Measurements from ENCODE around the gene CAMTA1.

Gene CAMTA1

DNA sequence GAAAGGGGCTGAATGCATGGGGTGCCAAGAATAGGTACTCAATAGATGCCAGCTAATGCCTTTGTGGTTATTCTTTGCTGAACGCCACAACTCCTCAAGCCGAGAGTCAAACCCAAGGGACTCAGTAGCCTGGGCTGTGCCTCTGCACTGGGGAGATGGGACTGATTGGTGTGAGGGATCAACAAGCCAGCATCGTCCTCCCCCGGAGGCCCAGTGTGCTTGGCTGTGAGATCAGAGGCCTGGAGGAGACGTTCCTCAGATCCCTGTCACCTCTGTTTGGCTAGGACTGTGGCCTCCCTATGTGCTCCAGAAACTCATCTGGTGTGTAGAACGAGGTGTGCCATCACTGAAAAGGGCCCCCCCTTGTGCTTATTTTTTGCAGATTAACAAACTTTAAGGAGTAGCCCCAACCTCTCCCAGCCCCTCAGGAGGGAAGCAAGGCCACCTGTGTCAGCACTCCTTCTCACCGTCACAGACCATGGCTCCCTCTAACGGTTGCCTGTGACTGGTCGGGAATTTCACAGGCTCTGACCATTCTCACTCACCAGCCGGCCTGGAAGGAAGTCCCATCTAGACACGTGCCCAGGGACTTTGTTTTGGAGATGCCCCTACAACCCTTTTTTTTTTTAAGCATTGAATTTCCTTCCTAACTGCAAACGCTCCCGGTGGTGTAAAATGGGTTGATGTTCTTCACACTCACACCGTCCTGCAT, 791.8 kb downstream of the CAMTA1 start:
- H3K27ac ChIP-seq (ENCODE audit: low read depth, low read length) = no peak overlapping the region
- peaks cover 3 to 11% (median 8%) of the 10 kb centered on the region in 5 donors for H3K4me1 ChIP-seq (ENCODE audit: control insufficient read depth in 5 of 5, insufficient read depth in 5 of 5, low read length in 5 of 5)
- no peaks in the 10 kb centered on the region for H3K36me3 ChIP-seq (ENCODE audit: control insufficient read depth in 5 of 5, insufficient read depth in 5 of 5, low read length in 5 of 5)
- H3K4me3 ChIP-seq (ENCODE audit: low read depth in 1 of 5, low read length in 5 of 5) = no peak overlapping the region
- H3K9me3 ChIP-seq (ENCODE audit: control insufficient read depth in 5 of 5, low read length in 5 of 5) = no peaks in the 10 kb centered on the region
- H3K27me3 ChIP-seq (ENCODE audit: control insufficient read depth in 5 of 5, insufficient read depth in 4 of 5, low read length in 5 of 5) = peaks cover 7 to 27% (median 22%) of the 10 kb centered on the region in 5 donors
- no peak overlapping the region for H3K9ac ChIP-seq (ENCODE audit: low read length in 5 of 5)

DNA sequence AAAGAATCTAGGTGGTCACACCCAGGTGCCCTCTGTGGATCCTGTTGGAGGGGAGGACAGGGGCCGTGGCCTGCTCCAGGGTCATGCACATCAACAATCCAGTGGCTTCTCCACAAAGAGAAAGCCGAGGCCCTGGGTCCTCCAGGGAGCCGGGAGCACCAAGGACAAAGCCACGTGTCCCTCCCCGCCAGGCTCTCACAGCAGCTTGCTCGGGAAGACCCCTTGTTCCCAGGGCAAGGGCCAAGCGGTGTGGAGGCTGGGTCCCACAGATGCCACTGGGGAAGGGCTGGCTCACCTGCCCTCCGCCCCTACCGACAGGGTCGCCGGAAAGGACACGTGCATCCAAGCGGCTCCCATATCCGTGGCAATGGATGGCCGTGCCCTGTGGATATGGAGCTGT, 793.0 kb downstream of the CAMTA1 start:
- Histone ChIP-seq H3K4me3 (ENCODE audit: low read depth in 1 of 5, low read length in 5 of 5) (no peak overlapping the region), H3K36me3 (ENCODE audit: control insufficient read depth in 5 of 5, insufficient read depth in 5 of 5, low read length in 5 of 5) (no peaks in the 10 kb centered on the region), H3K9ac (ENCODE audit: low read length in 5 of 5) (no peak overlapping the region), H3K27ac (ENCODE audit: low read depth, low read length) (no peak overlapping the region), H3K27me3 (ENCODE audit: control insufficient read depth in 5 of 5, insufficient read depth in 4 of 5, low read length in 5 of 5) (peaks cover 7 to 28% (median 24%) of the 10 kb centered on the region in 5 donors), H3K9me3 (ENCODE audit: control insufficient read depth in 5 of 5, low read length in 5 of 5) (peaks cover 0 to 3% (median 0%) of the 10 kb centered on the region in 5 donors), H3K4me1 (ENCODE audit: control insufficient read depth in 5 of 5, insufficient read depth in 5 of 5, low read length in 5 of 5) (peaks cover 3 to 11% (median 8%) of the 10 kb centered on the region in 5 donors)

DNA sequence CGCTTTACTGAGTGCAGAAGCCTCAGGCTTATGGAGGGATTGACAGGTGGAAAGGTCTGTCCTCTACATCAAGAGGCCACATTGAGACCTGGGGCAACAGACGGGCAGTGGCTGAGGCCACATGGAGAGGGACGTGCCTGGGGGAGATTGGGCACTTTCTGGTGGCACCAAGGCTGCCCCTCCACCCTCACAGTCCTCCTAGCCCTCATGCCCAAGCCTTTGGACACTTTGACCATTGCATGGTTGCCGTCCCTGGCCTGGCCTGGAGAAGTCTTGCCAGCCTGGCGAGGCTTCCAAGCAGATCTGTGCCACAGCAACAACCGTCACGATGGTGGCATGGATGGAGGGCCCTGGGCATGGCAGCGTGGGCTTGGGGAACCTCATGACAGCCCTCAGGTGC, 793.8 kb downstream of the CAMTA1 start:
- no peaks in the 10 kb centered on the region for H3K36me3 ChIP-seq (ENCODE audit: control insufficient read depth in 5 of 5, insufficient read depth in 5 of 5, low read length in 5 of 5)
- peaks cover 0 to 3% (median 0%) of the 10 kb centered on the region in 5 donors for H3K9me3 ChIP-seq (ENCODE audit: control insufficient read depth in 5 of 5, low read length in 5 of 5)
- H3K4me1 ChIP-seq (ENCODE audit: control insufficient read depth in 5 of 5, insufficient read depth in 5 of 5, low read length in 5 of 5) = peaks cover 3 to 11% (median 8%) of the 10 kb centered on the region in 5 donors
- H3K4me3 ChIP-seq (ENCODE audit: low read depth in 1 of 5, low read length in 5 of 5) = no peak overlapping the region
- H3K9ac ChIP-seq (ENCODE audit: low read length in 5 of 5) = no peak overlapping the region
- peaks cover 7 to 27% (median 22%) of the 10 kb centered on the region in 5 donors for H3K27me3 ChIP-seq (ENCODE audit: control insufficient read depth in 5 of 5, insufficient read depth in 4 of 5, low read length in 5 of 5)
- no peak overlapping the region for H3K27ac ChIP-seq (ENCODE audit: low read depth, low read length)

DNA sequence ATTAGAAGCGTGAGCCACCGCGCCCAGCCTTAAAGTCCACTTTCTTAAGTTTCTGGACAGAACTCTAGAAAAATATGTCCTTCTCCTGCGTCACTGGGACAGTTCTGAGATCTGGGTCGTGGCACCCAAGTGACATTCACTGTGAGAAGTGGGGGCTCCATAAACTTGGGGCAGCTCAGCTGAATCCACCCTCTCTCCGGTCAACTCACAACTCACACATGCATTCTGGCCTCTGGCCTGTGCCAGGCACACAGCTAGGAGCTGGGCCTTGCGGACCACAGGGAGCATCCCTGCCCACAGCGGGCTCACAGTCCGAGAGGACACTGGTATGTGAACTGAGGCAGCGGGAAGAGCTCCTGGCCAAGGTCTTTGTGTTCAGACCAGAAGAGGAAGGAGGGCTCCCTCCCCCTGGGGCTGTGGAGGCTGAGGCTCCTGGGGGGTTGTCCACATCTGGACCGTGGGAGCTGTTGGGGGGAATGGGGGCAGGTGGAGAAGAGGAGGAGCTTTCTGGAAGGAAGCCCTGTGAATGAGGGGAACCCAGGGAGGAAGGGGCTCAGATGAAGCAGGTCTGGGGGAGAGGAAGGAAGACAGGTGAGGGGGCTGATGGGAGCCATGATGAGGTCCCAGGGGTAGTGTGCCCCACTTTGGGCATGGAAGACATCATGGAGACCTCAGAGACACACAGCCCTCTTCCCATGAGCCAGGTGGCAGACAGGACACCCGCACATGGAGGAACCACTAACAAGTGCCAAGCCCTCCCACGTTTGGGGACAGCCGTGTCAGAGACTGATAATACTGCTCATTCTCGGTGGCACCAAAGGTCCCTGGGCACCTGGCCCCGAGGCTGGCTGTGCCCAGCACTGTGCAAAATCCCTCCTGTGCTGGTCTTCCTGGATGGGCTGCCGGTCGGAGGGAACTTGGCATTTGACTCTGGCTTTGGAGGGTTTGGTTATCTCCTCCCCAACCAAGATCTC, 794.9 kb downstream of the CAMTA1 start:
- Histone ChIP-seq H3K9me3 (ENCODE audit: control insufficient read depth in 5 of 5, low read length in 5 of 5) (peaks cover 0 to 3% (median 0%) of the 10 kb centered on the region in 5 donors), H3K36me3 (ENCODE audit: control insufficient read depth in 5 of 5, insufficient read depth in 5 of 5, low read length in 5 of 5) (no peaks in the 10 kb centered on the region), H3K27me3 (ENCODE audit: control insufficient read depth in 5 of 5, insufficient read depth in 4 of 5, low read length in 5 of 5) (peaks cover 7 to 21% (median 12%) of the 10 kb centered on the region in 5 donors), H3K27ac (ENCODE audit: low read depth, low read length) (no peak overlapping the region), H3K4me1 (ENCODE audit: control insufficient read depth in 5 of 5, insufficient read depth in 5 of 5, low read length in 5 of 5) (peaks cover 3 to 11% (median 8%) of the 10 kb centered on the region in 5 donors), H3K9ac (ENCODE audit: low read length in 5 of 5) (no peak overlapping the region), H3K4me3 (ENCODE audit: low read depth in 1 of 5, low read length in 5 of 5) (no peak overlapping the region)

DNA sequence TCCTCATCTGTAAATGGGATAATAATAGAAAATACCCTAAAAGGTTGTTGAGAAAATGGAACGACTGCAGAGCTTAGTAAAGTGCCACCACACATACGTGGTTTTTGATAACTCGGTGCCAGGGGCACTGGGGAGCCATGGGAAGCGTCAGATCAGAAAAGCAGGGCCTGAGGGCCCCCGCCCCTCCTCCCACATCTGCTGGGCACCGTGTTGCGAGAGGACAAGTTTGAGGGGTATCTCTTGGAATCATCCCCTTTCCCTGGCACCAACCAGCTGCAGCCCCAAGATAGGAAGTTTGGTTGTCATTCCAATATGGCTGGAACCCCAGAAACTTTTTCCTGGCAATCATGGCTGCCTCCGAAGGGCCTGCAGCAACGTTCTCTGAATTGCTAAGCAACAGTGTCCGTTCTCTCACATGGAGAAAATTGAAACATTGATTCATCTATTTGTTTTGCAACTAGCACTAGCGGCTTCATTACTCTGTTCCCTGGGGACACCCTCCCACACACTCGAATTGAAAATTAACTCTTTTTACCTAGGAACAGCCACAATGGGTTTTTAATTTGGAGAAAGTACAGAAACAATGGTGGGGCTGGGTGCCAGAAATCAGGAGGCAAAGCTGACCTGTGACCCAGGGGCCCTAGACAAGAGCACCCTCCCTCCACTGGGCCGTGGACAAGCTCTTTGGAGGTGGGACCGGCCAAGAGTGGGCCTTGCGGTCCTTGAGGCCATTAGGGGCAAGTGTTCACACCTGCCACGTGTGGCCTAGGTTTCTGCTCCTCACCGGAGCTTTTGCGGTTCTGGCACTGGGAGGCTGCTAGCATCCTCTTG, 795.9 kb downstream of the CAMTA1 start:
- Histone ChIP-seq H3K9ac (ENCODE audit: low read length in 5 of 5) (no peak overlapping the region), H3K36me3 (ENCODE audit: control insufficient read depth in 5 of 5, insufficient read depth in 5 of 5, low read length in 5 of 5) (no peaks in the 10 kb centered on the region), H3K27ac (ENCODE audit: low read depth, low read length) (no peak overlapping the region), H3K4me3 (ENCODE audit: low read depth in 1 of 5, low read length in 5 of 5) (no peak overlapping the region), H3K9me3 (ENCODE audit: control insufficient read depth in 5 of 5, low read length in 5 of 5) (peaks cover 0 to 3% (median 0%) of the 10 kb centered on the region in 5 donors), H3K4me1 (ENCODE audit: control insufficient read depth in 5 of 5, insufficient read depth in 5 of 5, low read length in 5 of 5) (peaks cover 3 to 11% (median 8%) of the 10 kb centered on the region in 5 donors), H3K27me3 (ENCODE audit: control insufficient read depth in 5 of 5, insufficient read depth in 4 of 5, low read length in 5 of 5) (peaks cover 7 to 22% (median 11%) of the 10 kb centered on the region in 5 donors)

DNA sequence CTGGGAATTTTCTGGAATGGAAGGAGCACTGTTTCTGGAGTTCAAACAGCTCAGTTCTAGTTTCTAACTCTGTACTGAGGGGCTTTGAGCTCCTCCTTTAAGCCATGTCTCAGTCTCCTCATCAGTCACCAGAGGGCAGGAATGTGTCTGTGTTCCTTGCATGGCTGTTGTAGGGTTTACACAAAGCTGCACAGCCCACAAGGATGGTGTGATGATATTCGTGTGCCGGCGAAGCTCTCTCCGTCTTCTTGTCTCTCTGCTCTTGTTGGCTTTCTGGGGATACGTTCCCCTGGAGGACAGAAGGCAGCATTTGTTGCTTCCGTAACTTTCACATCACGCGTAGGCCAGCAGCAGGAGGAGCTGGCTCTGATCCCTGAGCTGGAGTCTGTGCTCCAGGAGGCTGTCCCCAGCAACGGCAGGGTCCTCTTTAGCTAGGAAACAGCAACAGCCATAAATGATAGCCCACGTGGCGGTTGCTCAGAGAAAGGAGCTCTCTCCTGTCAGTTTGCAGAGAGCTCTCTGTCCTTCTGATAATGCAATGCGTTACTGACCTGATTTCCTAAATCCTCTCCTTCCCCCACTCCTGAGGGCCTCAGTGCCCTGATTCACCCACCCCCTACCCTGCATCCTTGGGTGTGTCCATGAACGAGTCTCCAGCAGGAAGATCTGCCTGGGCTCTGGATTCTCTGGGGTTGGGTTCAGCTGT, 796.7 kb downstream of the CAMTA1 start:
- Histone ChIP-seq H3K9ac (ENCODE audit: low read length in 5 of 5) (no peak overlapping the region), H3K4me1 (ENCODE audit: control insufficient read depth in 5 of 5, insufficient read depth in 5 of 5, low read length in 5 of 5) (peaks cover 3 to 11% (median 8%) of the 10 kb centered on the region in 5 donors), H3K9me3 (ENCODE audit: control insufficient read depth in 5 of 5, low read length in 5 of 5) (peaks cover 0 to 3% (median 0%) of the 10 kb centered on the region in 5 donors), H3K36me3 (ENCODE audit: control insufficient read depth in 5 of 5, insufficient read depth in 5 of 5, low read length in 5 of 5) (no peaks in the 10 kb centered on the region), H3K27ac (ENCODE audit: low read depth, low read length) (no peak overlapping the region), H3K27me3 (ENCODE audit: control insufficient read depth in 5 of 5, insufficient read depth in 4 of 5, low read length in 5 of 5) (peaks cover 7 to 22% (median 16%) of the 10 kb centered on the region in 5 donors), H3K4me3 (ENCODE audit: low read depth in 1 of 5, low read length in 5 of 5) (no peak overlapping the region)

DNA sequence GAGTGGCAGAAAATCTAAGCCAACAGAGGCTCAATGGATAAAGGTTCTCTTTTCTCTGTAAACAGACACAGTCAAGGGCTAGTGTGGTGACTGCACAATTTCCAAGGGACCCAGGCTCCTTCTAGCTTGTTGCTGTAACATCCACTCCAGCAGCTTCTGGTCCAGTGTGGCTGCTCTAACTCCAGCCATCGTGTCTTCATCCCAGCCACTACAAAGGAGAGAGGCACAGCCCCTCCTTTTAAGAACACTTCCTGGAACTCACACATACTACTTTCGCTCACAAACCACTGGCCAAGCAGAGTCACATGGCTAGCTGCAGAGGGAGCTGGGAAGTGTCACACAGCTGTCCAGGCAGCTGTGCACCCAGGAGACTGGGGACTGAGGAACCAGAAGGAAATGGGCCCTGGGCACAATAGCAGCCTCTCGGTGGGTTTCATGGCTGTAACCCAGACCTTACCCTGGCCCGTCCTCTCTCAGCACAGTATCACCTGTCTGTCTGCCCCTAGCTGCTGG, 797.3 kb downstream of the CAMTA1 start:
- Histone ChIP-seq H3K36me3 (ENCODE audit: control insufficient read depth in 5 of 5, insufficient read depth in 5 of 5, low read length in 5 of 5) (no peaks in the 10 kb centered on the region), H3K9ac (ENCODE audit: low read length in 5 of 5) (no peak overlapping the region), H3K4me1 (ENCODE audit: control insufficient read depth in 5 of 5, insufficient read depth in 5 of 5, low read length in 5 of 5) (peaks cover 3 to 11% (median 8%) of the 10 kb centered on the region in 5 donors), H3K27ac (ENCODE audit: low read depth, low read length) (no peak overlapping the region), H3K9me3 (ENCODE audit: control insufficient read depth in 5 of 5, low read length in 5 of 5) (peaks cover 0 to 3% (median 0%) of the 10 kb centered on the region in 5 donors), H3K4me3 (ENCODE audit: low read depth in 1 of 5, low read length in 5 of 5) (no peak overlapping the region), H3K27me3 (ENCODE audit: control insufficient read depth in 5 of 5, insufficient read depth in 4 of 5, low read length in 5 of 5) (peaks cover 7 to 20% (median 16%) of the 10 kb centered on the region in 5 donors)

DNA sequence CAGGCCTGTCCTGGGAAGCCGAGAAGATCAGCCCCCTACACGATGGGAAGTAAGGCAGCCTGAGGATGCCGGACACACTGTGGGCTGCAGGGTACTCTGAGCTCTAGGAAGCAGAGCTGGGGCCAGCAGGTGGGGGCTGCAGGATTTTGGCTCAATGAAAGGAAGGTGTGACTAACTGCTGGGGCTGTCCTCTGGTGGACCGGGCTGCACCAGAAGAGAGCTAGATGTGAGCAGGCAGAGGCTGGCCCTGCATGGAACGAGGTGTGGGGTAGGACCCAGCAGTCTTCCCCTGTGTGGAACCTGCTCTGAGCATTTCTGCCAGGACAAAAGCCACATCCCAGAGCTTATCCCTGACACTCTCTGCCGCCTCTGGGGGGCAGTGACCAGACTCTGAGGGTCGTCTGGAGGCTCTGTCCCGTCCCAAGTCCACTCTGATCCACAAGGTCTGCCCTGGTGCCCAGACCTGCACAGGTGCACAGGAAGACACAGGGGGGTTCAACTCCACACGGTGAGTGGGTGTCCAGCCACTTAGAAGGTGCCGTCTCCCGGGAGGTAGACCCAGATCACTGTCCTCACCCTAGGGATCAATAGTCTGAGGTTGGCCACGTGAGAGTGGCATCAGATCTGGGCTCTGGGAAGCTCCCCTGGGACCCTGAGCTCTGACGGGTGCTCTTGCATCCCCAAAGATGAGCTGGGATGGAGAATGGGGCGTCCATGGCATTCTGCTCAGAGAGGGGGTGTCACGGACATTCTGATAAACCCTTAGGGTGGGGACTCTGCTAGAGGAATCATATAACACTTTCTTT, 798.2 kb downstream of the CAMTA1 start:
- peaks cover 3 to 11% (median 8%) of the 10 kb centered on the region in 5 donors for H3K4me1 ChIP-seq (ENCODE audit: control insufficient read depth in 5 of 5, insufficient read depth in 5 of 5, low read length in 5 of 5)
- peaks cover 7 to 20% (median 16%) of the 10 kb centered on the region in 5 donors for H3K27me3 ChIP-seq (ENCODE audit: control insufficient read depth in 5 of 5, insufficient read depth in 4 of 5, low read length in 5 of 5)
- H3K4me3 ChIP-seq (ENCODE audit: low read depth in 1 of 5, low read length in 5 of 5) = no peak overlapping the region
- H3K9me3 ChIP-seq (ENCODE audit: control insufficient read depth in 5 of 5, low read length in 5 of 5) = peaks cover 0 to 3% (median 0%) of the 10 kb centered on the region in 5 donors
- H3K27ac ChIP-seq (ENCODE audit: low read depth, low read length) = no peak overlapping the region
- H3K36me3 ChIP-seq (ENCODE audit: control insufficient read depth in 5 of 5, insufficient read depth in 5 of 5, low read length in 5 of 5) = no peaks in the 10 kb centered on the region
- no peak overlapping the region for H3K9ac ChIP-seq (ENCODE audit: low read length in 5 of 5)

Data from subcutaneous abdominal adipose tissue (tissue), 5 donors.